GM13977 (cell line): ENCODE results near the gene MTCH1.
A peak's percentile ranks its signal among the peaks of the same experiment; 100 is the strongest.

Experiments
- DNase-seq: peaks from one replicate; pipeline ENCODE4 v3.0.0; 2012; ENCODE audit warnings: low spot score
- CTCF ChIP-seq: IDR thresholded peaks from 2 replicates; pipeline ENCODE4 v1.5.1; 2012; ENCODE audit warnings: mild to moderate bottlenecking, control low read depth; ENCODE audit not compliant: insufficient read depth; ENCODE audit errors: extremely low read depth, missing control alignments
- in situ Hi-C: fragments of 300-500 bp; cut with MboI; formaldehyde crosslinking; loops from one replicate; pipeline ENCODE4 v1.12.0; 2022; ENCODE audit warnings: low sequenced_read_pairs, low pct_unique_long_range_greater_than_20kb, mixed read lengths, inconsistent platforms; ENCODE audit not compliant: unreplicated experiment

MTCH1 gene

GRCh38 chr6:37029249-37029971, 43.4 kb upstream of the MTCH1 start:
- peak; percentile 91 for TF ChIP-seq CTCF
- DNase-seq: peak; percentile 68
- in situ Hi-C loops: loop anchor here (10.0 kb wide), 1 partner anchor 175 kb away; no protein-coding TSS in a partner anchor

- TF ChIP-seq CTCF: peak; percentile 0
- in situ Hi-C loops: loop anchor here (10.0 kb wide), 1 partner anchor 177 kb away; no protein-coding TSS in a partner anchor
- no peak for DNase-seq
Measured at GRCh38 chr6:37027811-37028469, 41.9 kb upstream of the MTCH1 start.

- in situ Hi-C loops: loop anchor here (10.0 kb wide), 1 partner anchor 178 kb away; no protein-coding TSS in a partner anchor
- TF ChIP-seq CTCF: no peak
- DNase-seq: no peak
Measured at GRCh38 chr6:37027036-37027720, 41.2 kb upstream of the MTCH1 start.

- DNase-seq: no peak
- TF ChIP-seq CTCF: no peak
- in situ Hi-C loops: loop anchor here (10.0 kb wide), 1 partner anchor 179 kb away; no protein-coding TSS in a partner anchor
Measured at GRCh38 chr6:37025621-37026466, 39.8 kb upstream of the MTCH1 start.

GRCh38 chr6:37024656-37025337, 38.8 kb upstream of the MTCH1 start:
- no peak for DNase-seq
- in situ Hi-C loops: loop anchor here (5.0 to 10.0 kb wide), 2 partner anchors 148 to 180 kb away; partner anchors contain the start of gene PIM1
- no peak for TF ChIP-seq CTCF
